ENCODE data around the gene EPAS1. TPM values are rescaled to one million over a fixed set of nuclear protein-coding genes. Genes with fewer than 3 reads are reported as not detected.

Gene EPAS1
- total and polyA plus RNA-seq, 2 of the 13 experiments (the other 11 are each of a cell fraction or from before 2014, with no cell fraction given), result 47.1 to 182 TPM

GRCh38 chr2:46299365-46300263, 2.4 kb downstream of the EPAS1 start (continued):
- TF ChIP-seq ZBTB25 (CRISPR knock-in tag; IDR thresholded peaks at IDR 0.05) (peak; percentile 71; the same call in 1 of the 2 replicates), PBX3 (CRISPR knock-in tag; IDR thresholded peaks at IDR 0.05; ENCODE audit: borderline replicate concordance) (no peak), EZH2 (conservative IDR thresholded peaks at IDR 0.05; ENCODE audit: low read depth, low read length) (no peak), DZIP1 (CRISPR knock-in tag; IDR thresholded peaks at IDR 0.05) (no peak), ZNF17 (CRISPR knock-in tag; IDR thresholded peaks at IDR 0.05) (no peak), GATAD1 (CRISPR knock-in tag; IDR thresholded peaks at IDR 0.05) (no peak), U2AF1 (optimal IDR thresholded peaks at IDR 0.05; ENCODE audit: low read depth, low read length) (peak; percentile 16), FOXJ3 (CRISPR knock-in tag; IDR thresholded peaks at IDR 0.05; ENCODE audit: borderline replicate concordance) (no peak), PHF21A (CRISPR knock-in tag; IDR thresholded peaks at IDR 0.05) (peak; percentile 85; the same call in 1 of the 2 replicates), RORA (CRISPR knock-in tag; IDR thresholded peaks at IDR 0.05) (no peak), THAP9 (CRISPR knock-in tag; IDR thresholded peaks at IDR 0.05; ENCODE audit: borderline replicate concordance) (no peak), CCDC6 (CRISPR knock-in tag; IDR thresholded peaks at IDR 0.05) (no peak), ATF7 (IDR thresholded peaks at IDR 0.05) (no peak), ATF7 (CRISPR knock-in tag; IDR thresholded peaks at IDR 0.05) (no peak), ZNF512B (CRISPR knock-in tag; IDR thresholded peaks at IDR 0.05; ENCODE audit: borderline replicate concordance) (0 out of 2 replicates have a peak, but pooled peaks have one; percentile 59), SYNCRIP (IDR thresholded peaks at IDR 0.05; ENCODE audit: insufficient read depth, low read depth, low read length) (no peak), MYNN (CRISPR knock-in tag; IDR thresholded peaks at IDR 0.05; ENCODE audit: low read depth) (no peak), RARA (CRISPR knock-in tag; IDR thresholded peaks at IDR 0.05) (no peak; the same call in 1 of the 2 replicates)
